ENCODE measurements around the gene PTPRO. TPM values are rescaled to one million over a fixed set of nuclear protein-coding genes. Genes with fewer than 3 reads are reported as not detected.
A peak's percentile ranks its signal among the peaks of the same experiment; 100 is the strongest.

PTPRO gene
- total RNA-seq = 1.9 TPM

- no peak for DNase-seq (ENCODE audit: low spot score)
These were observed at the start of gene PTPRO for GRCh38 chr12:15322164-15323061. PTPRO (plus strand) TSS chr12:15322508.

DNA sequence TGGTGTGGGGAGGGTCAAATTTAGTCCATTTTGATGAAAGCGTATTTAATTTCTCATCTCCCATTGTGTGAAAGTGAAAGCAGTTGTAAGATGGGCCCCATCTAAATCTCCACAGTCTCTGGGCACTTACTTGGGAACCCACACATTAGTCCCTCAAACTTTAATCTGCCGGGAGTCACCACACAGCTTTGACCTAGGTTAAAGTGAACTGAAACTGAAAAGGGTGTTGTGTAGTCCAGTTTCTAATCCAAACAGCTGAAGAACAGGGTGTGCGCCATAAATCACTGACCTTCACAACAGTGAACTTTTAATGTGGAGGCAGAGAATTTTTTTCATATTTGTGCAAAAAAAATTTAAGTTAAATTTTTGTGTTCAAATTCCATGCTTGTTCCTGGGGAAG is 48.4 kb upstream of the PTPRO start:
- no peak for DNase-seq (ENCODE audit: low spot score)

- no peak for DNase-seq (ENCODE audit: low spot score)
These were observed 47.7 kb upstream of the PTPRO start for GRCh38 chr12:15274561-15274967.

- peak; percentile 21 for DNase-seq (ENCODE audit: low spot score)
These were observed 46.1 kb upstream of the PTPRO start for GRCh38 chr12:15276088-15276698.

DNA sequence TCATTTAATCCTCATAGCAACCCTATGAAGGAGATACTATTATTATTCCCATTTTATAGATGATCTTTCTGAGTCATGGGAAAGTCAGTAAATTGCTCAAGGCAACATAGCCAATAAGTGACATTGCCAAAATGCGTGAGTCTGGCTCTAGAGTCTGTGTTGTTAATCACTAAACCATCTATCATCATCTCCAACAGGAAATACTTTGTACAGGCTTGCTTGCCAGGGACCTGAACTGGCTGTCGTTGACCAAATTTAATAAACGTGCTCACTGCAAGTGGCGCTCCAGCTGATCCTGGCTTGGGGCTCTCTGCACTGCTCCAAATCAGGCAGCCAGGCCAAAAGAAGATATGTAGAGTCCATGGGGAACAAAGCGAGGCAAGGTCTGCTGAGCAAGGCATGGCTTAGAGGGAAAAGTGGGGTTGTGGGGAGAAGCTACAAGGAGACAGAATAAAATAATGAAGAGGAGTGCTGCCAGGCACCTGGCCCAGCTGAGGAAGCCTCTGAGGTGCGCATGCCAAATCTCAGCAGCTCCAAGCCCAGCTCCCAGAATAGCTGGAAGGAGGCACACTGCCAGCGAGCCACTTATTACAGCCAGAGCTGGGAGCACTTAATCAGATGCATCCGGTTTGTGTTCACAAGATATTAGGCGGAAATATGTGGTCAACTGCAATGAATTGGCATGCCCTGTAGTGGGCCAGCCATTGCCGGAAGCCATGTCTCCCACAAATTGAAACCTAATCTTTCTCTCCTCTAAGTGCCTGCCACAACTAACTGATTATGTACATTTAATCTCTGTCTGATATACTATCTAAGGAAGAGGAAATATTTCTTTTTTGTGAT is 43.3 kb upstream of the PTPRO start:
- DNase-seq (ENCODE audit: low spot score) = peak; percentile 24

- no peak for DNase-seq (ENCODE audit: low spot score)
These were observed 41.4 kb upstream of the PTPRO start for GRCh38 chr12:15280930-15281329.

GRCh38 chr12:15289192-15289591 is 33.1 kb upstream of the PTPRO start:
- DNase-seq (ENCODE audit: low spot score) = no peak

DNA sequence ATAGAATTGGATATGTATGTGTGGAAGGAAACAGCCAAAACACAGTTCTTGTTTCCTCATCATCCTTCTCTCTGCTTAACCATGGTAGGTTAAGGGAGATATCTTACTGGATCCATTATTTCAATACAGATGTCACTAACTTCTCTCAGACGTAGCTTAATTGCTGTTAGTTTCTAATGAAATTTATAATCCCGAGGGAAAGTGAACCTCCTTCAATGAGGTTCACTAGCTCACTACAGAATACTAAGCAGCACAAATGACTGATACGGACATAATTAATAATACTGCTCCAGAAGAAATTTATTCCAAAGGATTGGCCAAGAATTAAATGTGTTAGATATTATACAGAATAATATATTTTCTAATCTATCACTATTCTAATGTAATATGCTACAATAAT is 28.6 kb upstream of the PTPRO start:
- no peak for DNase-seq (ENCODE audit: low spot score)

DNA sequence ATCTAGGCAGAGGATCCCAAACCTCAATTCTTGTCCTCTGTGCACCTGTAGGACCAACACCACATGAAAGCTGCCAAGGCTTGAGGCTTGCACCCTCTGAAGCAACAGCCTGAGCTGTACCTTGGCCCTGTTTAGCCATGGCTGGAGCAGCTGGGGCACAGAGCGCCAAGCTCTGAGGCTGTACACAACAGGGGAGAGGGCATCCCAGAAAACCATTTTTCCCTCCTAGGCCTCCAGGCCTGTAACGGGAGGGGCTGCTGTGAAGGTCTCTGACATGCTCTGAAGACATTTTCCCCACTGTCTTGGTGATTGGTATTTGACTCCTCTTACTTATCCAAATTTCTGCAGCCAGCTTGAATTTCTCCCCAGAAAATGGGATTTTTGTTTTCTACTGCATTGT is 22.4 kb upstream of the PTPRO start:
- DNase-seq (ENCODE audit: low spot score) = no peak

GRCh38 chr12:15304296-15304695 is 18.0 kb upstream of the PTPRO start:
- DNase-seq (ENCODE audit: low spot score) = no peak

- no peak for DNase-seq (ENCODE audit: low spot score)
These were observed 15.7 kb upstream of the PTPRO start for GRCh38 chr12:15306605-15307004.

GRCh38 chr12:15307079-15307478 is 15.2 kb upstream of the PTPRO start:
- DNase-seq (ENCODE audit: low spot score) = no peak

- no peak for DNase-seq (ENCODE audit: low spot score)
These were observed 3.5 kb upstream of the PTPRO start for GRCh38 chr12:15318841-15319240.

DNA sequence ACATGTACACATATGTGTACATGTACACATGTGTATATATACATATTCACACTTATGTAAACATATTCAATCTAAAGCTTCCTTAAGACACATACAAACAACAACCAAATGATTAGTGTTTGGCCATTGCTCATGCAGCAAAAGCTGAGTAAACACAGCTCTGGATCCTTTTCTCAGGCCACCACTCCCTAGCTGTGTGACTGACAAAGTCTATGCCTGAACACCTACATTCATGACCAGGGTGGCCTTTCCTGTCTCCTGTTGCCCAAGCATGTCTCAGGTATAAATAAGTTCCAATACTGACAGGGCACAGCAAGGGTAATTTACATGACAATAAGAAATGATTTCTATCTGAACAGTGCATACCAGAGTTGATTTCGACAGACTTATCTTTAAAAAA is 1.4 kb upstream of the PTPRO start:
- DNase-seq (ENCODE audit: low spot score) = no peak

DNA sequence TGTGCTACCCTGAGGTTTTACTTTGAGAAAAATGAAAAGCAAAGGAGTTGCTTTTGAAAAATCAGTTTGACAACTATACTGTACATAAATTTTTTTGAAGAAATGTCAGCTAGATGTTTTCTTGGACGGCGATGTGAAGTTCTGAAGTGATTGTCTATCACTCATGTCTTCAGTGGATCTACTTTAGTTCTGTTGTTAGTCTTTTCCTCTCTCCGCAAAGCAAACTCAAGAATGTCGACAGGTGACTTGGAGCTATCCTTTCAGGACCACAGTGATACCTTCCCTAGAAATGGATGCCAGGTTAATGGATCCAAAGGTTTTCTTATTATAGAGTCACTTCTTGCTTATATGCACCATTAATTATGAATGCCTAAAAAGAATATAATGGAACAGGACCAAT is 1.2 kb downstream of the PTPRO start:
- DNase-seq (ENCODE audit: low spot score) = no peak

DNA sequence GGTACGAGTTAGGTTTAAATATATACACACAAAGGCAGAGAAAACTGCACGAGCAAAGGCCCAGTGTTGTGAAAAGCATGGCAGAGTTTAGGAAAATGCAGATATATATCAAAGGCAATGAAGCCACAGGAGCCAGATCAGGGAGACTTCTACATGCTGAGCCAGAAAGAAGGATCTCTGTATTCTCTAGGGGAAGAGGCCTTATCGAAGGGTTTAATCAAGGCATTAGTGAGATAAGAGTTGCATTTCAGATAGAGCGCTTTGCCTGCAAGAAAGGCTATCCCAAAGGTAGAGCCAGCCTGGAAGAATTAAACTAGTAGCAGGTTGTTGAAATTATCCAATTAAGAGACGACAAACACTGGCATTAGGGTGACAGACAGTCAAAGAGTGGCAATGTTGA is 7.6 kb downstream of the PTPRO start:
- no peak for DNase-seq (ENCODE audit: low spot score)

DNA sequence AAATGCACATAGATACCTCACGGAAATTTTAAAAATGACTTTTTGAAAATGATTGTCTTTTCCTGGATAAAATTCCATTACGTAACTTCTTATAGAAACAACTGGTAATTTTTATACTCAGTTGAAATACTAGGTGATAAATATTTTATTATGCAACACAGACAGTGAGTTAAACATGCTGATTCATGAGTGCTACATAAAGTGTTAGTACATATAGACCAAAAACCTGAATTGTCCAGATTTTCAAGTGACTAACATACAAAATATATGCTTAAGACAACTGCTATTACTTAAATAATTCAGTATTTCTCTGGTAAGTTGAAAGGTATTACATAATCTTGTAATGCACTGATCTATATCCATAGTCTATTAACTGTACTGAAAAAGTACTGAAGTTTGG is 11.9 kb downstream of the PTPRO start:
- DNase-seq (ENCODE audit: low spot score) = no peak

DNA sequence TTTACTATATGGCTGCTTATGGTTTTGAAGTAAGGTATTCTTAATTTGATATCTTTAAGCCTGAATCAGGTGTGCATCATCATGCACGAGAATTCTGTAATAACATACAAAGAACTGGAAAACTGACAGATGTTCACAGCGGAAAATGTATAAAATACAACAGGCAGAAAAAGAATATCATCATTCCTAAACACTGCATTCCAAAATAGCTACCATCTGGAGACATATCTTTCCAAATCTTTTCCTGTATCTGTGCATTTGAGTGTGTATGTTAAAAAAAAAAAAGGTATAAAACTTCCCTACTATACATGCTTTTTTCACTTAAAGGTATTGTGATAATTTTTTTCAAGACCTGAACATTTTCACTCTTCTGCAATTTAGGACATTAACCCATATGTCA is 13.7 kb downstream of the PTPRO start:
- DNase-seq (ENCODE audit: low spot score) = no peak

- DNase-seq (ENCODE audit: low spot score) = no peak
These were observed 14.7 kb downstream of the PTPRO start for GRCh38 chr12:15336768-15337553.

- DNase-seq (ENCODE audit: low spot score) = no peak
These were observed 19.1 kb downstream of the PTPRO start for GRCh38 chr12:15341371-15341770.

DNA sequence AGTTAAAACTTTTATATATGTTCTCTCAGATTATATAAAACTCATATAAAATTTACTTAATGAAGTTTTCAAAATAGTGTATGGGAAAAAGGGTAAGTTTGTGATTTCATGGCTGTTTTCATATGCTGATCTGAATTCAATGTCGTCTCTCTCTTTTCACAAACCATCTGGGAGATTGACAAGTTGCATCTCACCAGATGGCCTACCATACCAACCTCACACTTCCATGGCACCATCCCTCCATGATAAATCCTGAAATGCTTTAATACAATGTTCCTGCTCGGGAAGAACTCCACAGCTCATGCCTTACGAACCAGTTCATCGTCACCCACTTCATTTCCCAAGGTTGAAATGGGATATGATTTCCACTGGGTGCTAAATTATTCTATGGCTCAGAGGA is 22.3 kb downstream of the PTPRO start:
- DNase-seq (ENCODE audit: low spot score) = no peak

DNA sequence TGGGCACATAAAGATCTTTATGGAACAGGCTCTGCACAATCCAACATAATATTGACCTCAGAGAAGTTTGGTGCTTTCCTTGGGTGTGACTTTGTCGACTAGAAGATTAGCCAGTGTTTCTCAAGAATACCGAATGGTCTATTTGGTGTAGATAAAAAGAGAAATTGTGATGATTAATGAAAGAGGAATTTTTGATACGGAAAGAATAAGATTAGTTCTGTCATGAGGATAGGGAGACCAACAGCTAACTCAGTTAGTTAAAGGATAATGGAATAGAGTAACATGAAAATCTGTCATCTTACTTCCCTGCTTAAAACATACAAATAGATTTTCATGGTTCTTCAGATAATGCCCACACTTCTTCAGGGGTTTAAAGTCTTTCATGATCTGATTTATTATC is 24.2 kb downstream of the PTPRO start:
- no peak for DNase-seq (ENCODE audit: low spot score)

Data from mucosa of gallbladder (tissue), 1 donor.